HG03025 (cell line): Measurements from ENCODE around the gene HS1BP3.

Source experiments
- ATAC-seq: cut with Tn5 transposase; IDR thresholded peaks from one replicate; pipeline ENCODE4 v1.9.1; 2021; ENCODE audit warnings: mild to moderate bottlenecking, moderate library complexity; ENCODE audit not compliant: unreplicated experiment, low FRiP score

HS1BP3 gene

DNA sequence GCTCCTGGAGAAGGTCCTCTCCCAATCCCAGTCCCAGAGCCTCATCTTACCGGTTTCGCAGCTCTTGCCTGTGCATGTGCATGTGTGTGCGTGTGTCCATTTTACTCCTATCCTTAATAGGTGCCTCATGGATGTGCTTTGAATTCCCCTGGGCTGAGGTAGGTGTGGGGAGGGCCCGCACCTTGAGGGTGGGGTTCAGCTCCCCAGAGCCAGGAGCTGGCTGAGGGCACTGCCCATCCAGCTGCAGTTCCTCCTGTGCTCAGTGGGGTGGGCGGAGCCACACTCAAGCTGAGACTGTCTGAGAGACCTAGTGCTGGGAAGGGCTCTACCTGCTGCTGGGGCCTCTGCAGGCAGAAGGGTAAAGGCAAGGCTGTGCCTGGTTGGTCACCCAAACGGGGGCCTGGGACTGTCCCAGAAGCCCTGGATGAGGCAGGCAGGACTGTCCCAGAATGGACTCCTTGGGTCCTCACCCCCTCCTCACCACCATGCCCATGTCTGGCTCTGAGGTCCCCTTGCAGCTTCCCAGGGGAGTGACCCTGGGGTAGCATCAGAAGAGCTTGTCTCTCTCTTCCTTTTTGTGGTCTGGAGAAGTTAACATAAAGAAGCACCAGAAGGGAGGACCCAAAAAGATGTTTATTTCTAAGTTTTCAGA, 24.9 kb upstream of the HS1BP3 start:
- peak; percentile 64 for ATAC-seq

DNA sequence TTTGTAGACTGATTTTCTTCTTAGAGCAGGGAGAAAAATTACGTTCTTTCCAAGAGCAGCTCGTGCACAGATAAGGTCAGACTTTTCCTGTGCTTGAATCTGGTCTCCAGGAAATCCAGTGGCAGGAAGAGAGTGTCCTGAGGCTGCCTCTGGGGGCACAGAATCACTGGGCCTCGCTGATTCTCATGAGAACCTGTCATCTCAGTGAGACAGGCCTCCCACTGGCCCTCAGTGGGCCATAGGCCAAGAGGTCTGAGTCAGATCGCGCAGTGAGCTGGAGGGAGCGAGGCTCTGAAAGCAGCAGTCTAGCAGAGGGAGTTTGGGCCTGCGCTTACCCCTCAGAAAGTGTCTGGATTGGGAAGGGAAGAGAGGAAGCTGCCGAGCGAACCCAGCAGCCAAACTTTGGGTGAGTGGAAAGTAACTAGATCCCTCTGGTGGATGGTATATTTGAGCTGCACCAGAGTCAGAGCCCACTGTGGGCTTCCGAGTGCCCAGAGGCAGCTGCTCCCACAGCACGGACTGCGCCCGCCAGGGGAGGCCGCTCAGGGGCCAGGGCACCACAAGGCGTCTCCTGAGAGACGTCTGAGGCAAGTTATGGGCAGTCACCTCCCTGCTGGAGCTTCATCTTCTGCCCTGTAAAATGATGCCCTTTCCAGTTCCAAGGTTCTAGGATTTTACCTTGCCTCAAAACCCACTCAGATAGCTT, 24.2 kb upstream of the HS1BP3 start:
- no peak for ATAC-seq

DNA sequence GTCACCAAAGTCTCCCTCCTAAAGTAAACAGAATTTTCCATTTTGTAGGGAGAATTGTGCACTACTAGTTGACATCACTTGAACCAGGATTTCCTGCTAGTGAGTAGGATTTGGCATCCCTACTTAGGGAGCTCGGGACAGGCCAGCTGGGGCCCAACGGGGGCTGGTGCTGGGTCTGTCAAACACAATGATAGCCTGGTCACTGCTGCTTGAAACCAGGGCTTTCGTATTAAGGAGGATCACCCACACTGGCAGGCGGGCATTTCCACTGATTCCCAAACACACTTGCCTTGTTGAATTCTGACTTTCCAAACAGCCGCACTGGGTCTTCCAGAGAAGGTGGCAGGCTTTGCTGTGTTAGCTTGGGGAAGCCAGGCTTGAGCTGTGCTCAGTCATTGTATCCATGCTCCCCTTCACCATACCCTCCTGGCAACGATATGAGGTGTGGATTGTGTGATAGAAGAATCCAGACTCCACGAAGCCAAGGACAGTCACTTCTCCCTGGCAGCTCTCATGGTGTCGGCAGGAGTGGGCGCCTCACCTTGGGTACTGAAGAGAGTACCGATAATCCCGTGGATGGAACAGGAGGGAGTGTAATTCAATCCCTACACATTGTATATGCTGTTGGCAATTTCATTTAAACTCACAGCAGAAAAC, 23.5 kb upstream of the HS1BP3 start:
- ATAC-seq, result no peak

DNA sequence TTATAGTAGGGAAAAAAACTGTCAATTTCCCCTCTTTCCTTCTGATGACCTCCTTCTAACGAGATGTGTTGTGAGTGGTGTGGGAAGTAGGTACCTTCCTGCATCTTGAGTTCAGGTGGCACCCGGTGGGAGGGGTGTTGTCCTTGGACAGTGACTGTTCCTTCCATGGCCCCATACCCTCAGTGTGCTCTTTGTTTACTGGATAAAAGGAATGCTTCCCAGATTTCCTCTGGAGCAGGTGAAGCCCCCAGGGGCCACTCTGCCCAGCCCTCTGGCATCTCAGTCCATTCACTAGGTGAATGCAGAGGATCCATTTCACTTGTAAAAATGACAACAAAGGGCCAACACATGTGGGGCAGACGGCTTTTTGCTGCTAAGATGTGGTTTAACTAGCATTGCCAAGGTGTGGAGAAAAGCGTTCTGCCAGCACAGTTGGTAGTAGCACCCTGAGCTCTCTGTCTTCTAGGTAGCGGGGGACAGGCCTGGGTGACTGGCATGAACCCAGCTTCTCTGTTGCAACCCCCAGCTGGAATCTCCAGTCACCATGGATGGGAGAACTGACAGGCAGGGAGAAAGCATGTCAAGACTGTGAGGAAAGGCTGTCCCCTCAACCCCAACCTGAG, 22.9 kb upstream of the HS1BP3 start:
- ATAC-seq, result no peak

DNA sequence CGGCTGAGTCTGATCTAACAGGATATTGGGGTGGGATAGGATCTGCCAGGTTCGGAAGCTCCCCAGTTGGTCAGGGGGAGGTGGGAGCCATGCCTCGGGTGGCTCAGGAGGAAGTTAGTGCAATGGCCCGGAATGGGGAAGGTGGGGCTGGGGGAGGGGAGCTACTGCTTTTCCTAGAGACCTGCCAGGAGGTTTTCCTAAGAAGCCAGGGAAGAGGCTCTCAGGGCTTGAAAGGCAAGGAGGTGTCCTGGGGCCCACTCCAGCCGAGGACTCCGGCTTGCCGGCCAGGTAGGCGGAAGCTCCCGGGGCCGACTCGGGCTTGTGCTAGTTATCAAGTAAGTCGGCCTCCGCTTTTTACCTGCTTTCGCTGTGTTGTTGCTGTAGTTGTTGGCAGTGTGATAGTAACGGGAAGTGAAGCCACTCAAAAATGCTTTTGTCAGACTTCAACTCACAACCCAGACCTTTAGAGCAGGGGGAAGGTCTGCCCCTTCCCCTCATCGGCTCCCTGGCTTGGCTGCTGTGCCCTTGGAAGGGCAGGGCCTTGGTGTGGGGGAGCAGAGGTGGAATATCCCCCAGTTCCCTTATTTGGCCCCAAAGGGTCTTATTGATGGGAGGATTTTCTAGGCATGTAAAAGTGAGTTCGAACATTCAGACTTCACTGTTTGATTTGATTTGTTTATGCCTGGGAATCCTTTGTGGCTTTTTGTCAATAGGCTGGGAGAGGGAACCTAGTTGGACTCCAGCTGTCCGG, 21.5 kb upstream of the HS1BP3 start:
- ATAC-seq, result no peak

DNA sequence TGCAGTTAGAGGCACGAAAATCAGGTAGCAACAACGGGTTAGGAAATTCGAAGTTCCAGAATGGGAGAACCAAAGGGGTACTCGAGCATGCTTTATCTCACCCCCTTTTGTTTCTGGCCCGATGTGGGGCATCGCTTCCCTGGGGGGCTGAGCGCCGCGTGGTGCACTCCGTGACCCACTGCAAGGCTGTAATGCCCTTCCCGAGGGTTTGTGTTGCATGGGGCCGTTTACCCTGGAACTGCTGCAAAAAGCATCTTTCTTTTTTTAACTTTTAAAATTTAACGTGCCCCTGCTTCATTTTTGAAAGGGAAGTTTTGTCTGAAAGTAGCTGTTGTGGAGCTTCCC, 20.8 kb upstream of the HS1BP3 start:
- no peak for ATAC-seq

DNA sequence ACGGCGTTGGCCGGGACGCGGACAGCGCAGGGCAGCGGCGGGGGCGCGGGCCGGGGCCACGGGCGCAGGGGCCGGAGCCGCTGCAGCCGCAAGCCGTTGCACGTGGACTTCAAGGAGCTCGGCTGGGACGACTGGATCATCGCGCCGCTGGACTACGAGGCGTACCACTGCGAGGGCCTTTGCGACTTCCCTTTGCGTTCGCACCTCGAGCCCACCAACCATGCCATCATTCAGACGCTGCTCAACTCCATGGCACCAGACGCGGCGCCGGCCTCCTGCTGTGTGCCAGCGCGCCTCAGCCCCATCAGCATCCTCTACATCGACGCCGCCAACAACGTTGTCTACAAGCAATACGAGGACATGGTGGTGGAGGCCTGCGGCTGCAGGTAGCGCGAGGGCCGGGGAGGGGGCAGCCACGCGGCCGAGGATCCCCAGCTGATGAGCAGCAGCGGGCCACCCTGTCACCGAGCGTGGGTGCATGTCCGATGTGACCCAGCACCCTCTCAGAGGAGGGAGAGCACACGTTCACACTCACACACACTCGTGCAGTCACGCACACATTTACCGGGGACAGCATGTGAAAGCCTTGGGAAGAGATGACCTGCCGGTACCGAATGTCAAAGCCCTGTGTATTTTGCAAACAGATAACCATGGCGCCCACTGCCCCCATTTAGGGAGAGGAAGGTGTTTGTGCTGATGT, 20.3 kb upstream of the HS1BP3 start:
- no peak for ATAC-seq

DNA sequence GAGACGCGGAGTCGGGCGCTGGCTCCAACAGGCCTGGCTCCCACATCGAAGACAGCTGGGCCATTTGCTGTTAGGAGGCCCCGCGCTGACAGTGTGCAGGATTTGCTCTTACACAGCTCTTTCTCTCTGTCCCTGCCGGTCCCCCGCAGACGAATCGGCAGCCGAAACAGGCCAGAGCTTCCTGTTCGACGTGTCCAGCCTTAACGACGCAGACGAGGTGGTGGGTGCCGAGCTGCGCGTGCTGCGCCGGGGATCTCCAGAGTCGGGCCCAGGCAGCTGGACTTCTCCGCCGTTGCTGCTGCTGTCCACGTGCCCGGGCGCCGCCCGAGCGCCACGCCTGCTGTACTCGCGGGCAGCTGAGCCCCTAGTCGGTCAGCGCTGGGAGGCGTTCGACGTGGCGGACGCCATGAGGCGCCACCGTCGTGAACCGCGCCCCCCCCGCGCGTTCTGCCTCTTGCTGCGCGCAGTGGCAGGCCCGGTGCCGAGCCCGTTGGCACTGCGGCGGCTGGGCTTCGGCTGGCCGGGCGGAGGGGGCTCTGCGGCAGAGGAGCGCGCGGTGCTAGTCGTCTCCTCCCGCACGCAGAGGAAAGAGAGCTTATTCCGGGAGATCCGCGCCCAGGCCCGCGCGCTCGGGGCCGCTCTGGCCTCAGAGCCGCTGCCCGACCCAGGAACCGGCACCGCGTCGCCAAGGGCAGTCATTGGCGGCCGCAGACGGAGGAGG, 19.6 kb upstream of the HS1BP3 start:
- ATAC-seq, result no peak

DNA sequence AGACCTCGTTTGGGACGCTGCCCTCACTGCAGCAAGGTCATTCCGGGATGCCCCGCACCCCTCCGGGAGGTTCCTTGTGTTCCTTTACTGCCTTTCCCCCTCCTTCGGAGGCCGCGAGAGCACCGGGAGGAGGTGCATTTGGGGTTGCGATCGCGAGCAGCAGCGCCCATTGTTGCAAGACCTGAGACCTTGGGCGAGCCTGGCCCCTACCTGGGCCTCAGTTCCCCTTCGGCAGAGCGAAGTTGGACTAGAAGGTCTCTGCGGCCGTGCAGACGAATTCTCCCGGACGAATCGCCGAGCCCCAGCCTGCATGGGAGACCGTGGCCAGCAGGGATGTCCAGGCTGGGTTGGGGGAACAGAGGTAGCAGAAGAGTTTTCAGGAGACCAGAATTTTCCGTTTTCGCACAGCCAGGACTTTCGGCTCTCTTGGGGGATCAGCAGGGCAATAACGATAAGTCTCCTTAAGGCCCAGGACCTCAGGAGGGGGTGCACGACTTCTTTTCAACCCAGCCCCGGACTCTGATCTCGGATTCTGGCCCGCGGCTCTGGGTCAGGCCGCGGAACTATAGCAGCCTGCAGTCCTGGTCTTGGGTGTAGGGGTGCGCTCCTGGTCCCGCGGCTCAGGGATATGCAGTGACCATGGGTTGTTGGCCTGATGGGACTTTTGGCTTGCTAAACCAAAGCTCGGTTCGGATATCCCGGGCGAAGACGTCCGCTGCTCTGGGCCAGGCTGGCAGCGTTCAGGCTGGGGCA, 18.8 kb upstream of the HS1BP3 start:
- ATAC-seq, result no peak

DNA sequence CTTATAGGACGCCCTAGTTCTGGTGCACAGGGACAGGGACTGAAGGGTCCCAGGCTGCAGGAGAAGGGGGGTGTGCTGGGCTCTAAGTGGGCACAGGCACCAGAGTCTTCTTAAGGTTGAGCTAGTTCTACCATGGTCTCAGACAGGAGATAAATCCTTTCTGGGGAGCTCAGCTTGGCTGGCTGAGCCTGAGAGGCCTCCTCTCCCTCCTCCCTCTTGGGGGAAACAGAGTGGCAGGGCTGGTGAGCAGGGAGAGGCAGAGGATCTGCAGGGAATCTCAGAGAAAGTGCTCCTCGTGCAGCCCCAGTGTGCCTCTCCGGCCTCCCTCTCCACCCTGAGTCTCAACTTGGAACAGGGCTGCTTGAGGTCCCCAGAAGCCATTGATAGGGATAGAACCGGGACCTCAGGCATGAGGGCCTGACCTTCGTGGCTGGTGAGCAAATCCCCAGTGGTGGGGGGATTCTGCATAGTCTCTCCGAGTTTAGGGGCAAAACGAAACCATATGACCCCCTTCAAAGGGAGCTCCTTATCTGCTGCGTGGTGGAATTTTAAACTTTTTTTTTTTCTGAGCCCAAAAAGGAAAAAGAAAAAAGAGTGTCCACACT, 18.1 kb upstream of the HS1BP3 start:
- no peak for ATAC-seq

DNA sequence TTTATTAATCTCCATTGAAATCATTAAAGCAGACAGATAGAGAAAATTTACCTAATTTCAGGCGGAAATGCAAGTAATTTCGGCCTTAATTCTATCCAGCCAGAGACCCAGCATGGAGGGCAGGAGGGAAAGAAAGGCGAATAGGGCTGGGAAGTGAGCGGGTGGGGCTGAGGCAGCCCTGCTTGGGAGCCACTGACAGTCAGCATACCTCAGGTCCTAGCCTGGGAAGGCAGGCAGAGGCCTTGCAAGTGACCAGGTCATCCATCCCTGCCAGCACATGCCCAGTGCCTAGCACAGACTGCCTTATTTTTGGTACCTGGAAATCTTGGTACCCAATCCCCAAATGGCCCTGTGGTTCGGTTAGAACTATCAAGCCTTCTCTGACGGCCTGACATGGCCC, 17.6 kb upstream of the HS1BP3 start:
- no peak for ATAC-seq

DNA sequence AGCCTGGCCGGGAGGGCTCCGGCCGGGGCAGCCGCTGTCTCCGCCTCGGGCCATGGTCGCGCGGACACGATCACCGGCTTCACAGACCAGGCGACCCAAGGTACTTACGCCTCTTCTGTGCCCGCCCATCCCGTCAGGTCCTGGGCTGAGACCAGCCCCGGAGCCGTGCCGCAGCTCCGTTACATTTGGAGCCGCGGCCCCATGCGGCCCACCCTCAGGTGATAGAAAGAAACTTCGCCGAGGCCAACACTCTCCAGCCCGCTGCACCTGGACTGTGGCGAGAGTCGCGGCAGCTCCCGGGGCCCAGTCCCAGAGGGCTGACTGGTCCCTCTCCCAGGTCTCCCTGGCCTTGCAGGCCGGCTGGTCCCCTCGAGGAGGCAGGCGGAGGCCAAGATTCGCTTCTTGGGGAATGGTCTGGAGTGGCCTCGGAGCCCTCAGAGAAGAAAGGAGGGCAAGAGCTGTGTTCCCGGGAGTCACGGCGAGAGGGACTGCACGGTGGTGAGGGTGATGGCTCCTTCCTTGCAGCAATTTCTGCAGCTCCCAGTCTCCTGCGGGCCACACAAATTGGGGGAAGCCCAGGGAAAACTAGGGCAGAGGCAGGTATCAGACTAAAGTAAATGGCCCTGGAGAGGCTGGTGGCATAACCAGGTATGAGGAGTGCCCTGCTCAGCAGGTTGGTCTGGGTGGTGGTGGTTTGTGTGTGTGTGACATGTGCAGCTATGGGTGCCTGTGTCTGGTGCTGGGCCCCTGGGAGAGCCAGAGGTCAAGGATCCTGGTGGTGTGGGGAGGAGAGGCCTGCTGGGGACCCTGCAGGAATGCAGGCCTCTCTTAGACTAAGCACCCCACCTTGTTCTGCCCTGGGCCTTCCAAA, 16.9 kb upstream of the HS1BP3 start:
- ATAC-seq, result no peak

DNA sequence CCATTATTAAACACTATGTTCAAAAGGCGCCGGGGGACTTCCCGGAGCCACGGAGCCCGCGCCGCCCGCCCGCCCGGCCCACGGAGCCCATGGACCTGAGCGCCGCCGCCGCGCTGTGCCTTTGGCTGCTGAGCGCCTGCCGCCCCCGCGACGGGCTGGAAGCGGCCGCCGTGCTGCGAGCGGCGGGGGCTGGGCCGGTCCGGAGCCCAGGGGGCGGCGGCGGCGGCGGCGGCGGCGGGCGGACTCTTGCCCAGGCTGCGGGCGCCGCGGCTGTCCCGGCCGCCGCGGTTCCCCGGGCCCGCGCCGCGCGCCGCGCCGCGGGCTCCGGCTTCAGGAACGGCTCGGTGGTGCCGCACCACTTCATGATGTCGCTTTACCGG, 16.2 kb upstream of the HS1BP3 start:
- ATAC-seq, result no peak

DNA sequence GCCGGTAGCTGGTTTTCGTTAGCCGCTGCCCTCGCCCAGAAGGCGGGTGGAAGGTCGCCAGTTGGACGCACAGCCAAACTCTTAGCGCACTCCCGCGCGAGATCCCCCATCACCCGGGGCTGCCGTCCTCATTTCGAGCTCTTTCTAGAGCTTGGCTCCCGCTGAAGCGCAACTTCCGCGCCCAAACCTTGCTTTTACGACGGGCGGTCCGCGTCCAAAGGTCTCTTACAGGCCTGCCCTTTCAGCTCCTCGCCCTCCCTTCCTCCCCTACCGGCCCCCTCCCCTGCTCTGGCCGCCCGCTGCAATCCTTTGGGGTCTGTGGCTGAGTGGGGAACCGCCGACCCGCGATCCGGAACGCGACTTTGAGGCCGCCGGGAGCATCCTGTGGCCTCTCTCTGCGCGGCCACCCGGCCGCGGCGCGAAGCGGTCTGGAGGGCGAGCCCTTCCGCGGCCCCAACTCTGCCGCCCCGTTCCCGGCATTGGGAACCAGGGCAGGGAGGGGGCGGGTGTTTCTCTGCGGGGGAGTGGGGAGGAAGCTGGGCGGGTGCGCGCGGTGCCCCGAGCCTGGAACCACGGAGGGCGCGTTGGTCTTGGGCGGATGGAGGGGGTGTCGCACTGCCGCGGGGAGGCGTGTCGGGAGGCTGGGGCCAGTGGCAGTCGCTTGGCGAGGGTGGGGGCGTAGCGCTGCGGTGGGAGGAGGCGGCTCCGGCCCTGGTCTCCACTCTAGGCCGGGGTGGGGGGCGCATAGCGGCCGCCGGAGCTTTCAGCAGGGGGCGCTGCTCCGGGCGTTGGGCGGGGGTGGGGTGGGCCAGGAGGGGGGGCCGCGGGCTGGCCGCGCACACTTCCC, 15.6 kb upstream of the HS1BP3 start, which contains the start of gene GDF7:
Gene GDF7, plus strand, starts transcription at position 841 of the 847 bp plus-strand sequence. CDS start 96 bp downstream, outside the sequence.
- ATAC-seq, result no peak

DNA sequence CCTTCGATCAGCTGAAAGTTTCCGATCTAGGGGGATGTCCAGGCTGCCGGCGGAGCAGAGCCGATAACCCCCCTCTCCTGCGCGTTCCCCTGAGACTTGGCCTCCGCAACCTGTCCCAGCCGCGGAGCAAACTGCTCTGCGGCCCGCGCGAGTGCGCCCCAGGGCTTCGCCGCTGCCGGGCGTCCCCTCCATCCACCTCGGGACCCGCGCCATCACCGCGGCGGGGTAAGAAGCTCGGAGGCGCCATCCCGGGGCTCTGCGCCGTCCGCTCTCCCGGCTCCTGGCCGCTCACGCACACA, 15.1 kb upstream of the HS1BP3 start:
- ATAC-seq, result no peak

DNA sequence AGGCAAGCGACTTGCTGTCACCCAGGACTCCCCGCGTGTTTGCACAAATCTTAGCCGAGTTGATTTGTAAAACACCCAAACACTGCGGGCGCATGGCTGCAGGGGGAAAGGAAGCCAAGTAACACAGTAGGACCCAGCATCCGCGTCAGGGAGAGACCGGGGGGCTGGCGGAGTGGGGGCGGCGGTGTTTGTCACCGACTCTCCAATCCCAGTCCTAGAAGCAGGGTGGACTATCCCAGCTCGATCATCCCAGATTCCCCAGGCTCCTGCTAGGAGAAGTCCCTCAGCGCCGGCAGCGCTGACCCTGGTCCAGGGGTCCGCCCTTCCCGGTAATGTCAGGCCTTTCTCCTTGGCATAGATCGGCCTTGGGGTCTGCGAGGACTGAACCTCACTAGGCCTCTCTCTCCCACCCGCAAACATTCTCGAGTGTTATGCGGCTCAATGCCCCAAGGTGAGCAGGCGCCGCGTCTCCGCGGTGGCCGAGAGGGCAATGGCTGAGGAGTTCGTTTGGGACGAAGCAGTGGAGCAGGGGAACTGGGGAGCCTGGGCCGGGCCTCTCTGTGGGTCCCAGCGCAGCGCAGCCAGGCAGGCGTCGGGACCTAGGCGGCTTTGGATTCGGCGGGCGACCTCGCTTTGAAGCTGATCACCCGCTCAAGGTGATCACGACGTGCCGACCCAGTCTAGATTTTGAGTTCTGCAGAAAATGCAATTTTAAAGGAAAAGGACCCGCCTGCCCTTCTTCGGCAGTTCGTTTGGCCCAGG, 14.5 kb upstream of the HS1BP3 start:
- ATAC-seq, result no peak
